GM21526 (cell line): ENCODE measurements around the gene NEUROD4.

Experiments used
- ATAC-seq: cut with Tn5 transposase; IDR thresholded peaks from one replicate; pipeline ENCODE4 v1.9.1; 2021; ENCODE audit warnings: moderate library complexity; ENCODE audit not compliant: unreplicated experiment, low FRiP score

NEUROD4 gene

GRCh38 chr12:55057481-55057880, 37.7 kb downstream of the NEUROD4 start:
- no peak for ATAC-seq

DNA sequence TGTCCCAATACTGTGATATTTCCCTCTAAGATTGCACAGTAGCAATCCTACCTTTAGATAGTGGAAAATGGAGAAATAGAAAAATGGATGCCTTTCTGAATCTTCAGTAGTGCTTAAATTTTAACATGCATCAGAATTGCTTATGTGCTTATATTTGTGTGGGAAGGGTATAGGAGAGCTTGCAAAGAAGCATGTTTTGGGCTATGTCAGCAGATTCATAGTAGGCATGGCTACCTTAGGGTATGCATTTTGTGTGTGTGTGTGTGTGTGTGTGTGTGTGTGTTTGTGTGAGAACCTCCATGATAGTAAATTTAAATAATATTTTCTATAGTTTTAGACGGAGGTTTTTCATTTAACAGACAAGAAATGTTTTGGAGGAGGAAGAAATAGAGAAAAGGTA, 38.3 kb downstream of the NEUROD4 start:
- no peak for ATAC-seq

DNA sequence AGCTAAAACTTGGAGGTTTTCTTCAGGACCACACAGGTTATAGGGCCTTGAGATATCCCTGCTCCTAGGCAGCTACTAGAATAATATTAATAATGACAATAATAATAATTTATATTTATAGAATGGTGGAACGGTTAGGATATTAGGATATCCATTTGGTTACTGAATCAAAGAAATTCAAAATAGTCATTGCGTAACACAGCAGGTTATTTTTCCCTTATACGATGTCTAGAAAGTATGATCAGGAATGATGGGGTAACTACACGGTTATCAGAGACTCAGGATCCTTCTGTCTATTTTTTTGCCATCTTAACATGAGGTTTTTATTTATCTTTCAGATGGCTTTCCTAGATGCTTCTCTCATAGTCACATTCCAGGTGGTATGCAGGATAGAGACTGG, 39.0 kb downstream of the NEUROD4 start:
- no peak for ATAC-seq

- ATAC-seq = peak; percentile 99
These were observed 40.7 kb downstream of the NEUROD4 start for GRCh38 chr12:55060470-55060869.

DNA sequence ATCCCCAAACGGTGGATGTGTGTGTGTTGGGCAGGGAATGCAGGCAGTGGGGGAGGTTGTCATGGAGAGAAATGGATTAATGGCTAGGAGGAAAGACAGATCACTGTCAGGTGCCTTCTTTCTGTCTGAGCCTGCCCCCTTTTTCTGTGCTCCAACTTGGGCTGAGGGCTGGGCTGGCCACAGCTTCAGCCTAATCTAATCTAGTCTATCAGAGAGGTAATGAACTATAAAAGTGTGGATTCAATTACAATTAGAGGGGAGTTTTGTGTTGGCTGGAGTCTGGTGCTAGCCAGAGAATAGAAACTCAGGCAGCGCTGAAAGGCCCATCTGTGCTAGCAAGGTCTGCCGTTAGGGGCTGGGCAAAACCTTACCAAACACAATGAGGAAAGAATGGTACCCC, 41.2 kb downstream of the NEUROD4 start:
- no peak for ATAC-seq

DNA sequence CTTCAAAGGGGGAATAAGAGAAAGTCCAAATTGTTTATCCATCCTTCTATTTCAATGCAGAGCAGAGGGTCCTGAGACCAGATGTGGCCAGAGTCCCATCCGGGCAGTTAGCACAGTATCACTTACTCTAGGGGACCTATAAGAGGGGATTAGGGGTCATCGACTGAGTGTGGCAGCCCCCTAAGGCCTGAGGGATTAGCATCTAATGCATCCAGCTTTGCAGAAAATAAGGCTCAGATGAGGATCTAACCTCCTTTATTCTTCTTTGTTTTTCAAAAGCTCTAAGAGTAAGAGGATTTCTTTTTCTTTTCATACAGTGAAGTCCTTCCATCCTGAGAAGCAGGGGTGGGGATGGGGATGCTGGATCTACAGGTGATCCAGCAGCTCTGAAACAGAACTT, 43.5 kb downstream of the NEUROD4 start:
- ATAC-seq = no peak

DNA sequence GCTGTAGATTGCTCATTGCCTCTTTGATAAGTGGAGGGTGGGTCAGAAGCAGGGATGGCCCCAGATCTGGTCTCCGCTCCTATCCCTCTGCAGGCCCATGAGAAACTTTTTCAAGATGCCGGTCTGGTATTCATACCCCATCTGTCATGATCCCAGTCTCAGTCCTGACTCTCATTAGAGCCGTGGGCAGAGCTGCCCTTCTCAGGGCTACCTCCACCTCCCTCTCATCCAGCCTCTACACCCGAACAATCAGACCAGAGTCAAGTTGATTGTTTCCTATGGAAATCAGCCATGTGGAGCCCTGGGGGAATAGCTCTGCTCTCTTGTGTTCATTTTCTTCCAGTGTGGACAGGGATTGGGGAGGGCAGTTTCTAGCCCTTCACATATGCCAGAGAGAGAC, 45.8 kb downstream of the NEUROD4 start:
- ATAC-seq = no peak

- no peak for ATAC-seq
These were observed 47.9 kb downstream of the NEUROD4 start for GRCh38 chr12:55067701-55068100.

- peak; percentile 57 for ATAC-seq
These were observed 48.7 kb downstream of the NEUROD4 start for GRCh38 chr12:55068416-55069010.

DNA sequence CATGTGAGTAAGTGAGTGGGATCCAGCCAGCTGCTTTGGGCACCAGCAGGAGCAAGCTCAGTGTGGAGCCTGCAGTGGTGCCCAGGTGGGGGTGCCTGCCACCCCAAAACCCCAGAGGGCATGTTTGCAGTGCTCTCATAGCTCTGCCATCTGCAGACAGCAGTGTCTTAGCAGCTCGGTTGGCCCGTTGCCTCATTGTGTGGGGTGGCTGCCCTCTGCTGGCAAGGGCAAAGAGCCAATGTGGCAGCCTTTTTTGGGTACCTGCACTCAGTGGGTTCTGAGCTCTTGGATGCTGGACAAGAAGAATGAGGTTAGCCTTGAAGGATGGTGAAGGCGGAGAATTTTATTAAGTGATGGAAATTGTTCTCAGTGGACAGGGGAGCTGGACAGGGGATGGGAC, 52.3 kb downstream of the NEUROD4 start:
- ATAC-seq = peak; percentile 54

DNA sequence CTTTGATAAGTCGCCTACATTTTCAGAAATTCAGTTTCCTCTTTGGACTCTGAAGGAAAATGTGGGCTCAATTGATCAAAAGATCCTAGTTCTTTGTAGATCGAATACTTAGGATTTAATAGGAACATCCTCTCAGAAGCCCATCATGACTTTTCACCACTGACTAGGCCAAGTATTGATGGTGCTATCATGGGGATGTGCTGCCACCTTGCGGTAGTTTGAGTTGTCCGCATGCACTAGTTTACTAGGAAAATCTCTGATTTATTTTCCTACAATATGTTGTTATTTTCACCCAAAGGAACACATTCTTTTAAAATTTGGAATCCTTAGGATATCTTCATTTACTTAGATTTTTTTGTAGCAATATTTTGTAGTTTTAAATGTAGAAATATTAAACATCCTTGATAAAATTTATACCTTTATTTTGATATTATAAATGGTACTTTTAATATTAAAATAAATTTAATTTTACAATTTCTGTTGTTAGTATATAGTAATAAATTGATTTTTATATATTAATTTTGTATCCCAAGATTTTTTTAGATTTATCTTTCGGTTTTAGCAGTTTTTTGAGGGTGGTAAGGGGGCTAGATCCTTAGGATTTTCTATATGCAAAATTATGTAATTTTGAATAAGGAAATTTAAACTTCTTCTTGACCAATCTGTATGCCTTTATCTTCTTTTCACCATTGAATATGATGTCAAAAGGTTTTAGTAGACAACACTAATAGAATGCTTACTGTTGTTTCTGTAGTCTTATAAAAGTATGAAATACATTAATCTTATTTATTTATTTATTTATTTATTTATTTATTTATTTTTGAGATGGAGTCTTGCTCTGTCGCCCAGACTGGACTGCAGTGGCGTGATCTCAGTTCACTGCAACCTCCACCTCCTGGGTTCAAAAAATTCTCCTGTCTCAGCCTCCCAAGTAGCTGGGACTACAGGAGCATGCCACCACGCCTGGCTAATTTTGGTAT, 53.6 kb downstream of the NEUROD4 start:
- no peak for ATAC-seq

- ATAC-seq = no peak
These were observed 55.0 kb downstream of the NEUROD4 start for GRCh38 chr12:55074806-55075205.
